Measurements from ENCODE around the gene CAP2. TPM values are rescaled to one million over a fixed set of nuclear protein-coding genes. Genes with fewer than 3 reads are reported as not detected.

Gene CAP2
- total RNA-seq, 1 experiment from 2014 or later = 11.5 TPM

- no peak for DNase-seq
- H4K91ac ChIP-seq (ENCODE audit: insufficient read length, low read depth, low read length) = no peak overlapping the region
- no peaks in the 10 kb centered on the region for H3K27me3 ChIP-seq (ENCODE audit: insufficient read depth, low read length)
- Mint-ChIP-seq H3K36me3 (ENCODE audit: insufficient read depth in 1 of 3, low read depth in 3 of 3) (peaks cover 2 to 8% (median 3%) of the 10 kb centered on the region in 3 experiments; a peak in 3 of 7 replicates), H3K27ac (peak overlapping the region in 1 of 3 experiments; percentile 24; a peak in 3 of 7 replicates), H3K27me3 (ENCODE audit: low read depth) (no peaks in the 10 kb centered on the region), H3K4me3 (no peak overlapping the region), H3K9me3 (no peaks in the 10 kb centered on the region; a peak in 1 of 5 replicates), H3K4me1 (peaks cover 13% of the 10 kb centered on the region in 2 experiments)
- H3K56ac ChIP-seq (ENCODE audit: insufficient read length, low read depth, low read length) = no peak overlapping the region
- no peak overlapping the region for H2AFZ ChIP-seq (ENCODE audit: low read length)
- H3K4me1 ChIP-seq (ENCODE audit: insufficient read depth, low read length) = no peaks in the 10 kb centered on the region; the same call in 1 of the 2 replicates
- no peak overlapping the region for H2AK5ac ChIP-seq (ENCODE audit: insufficient read length, low read length)
- no peak overlapping the region for H3K14ac ChIP-seq (ENCODE audit: insufficient read depth, low read length)
- H2BK5ac ChIP-seq (ENCODE audit: insufficient read length, low read length) = no peak overlapping the region
- no peaks in the 10 kb centered on the region for H3K9me3 ChIP-seq (ENCODE audit: control insufficient read depth, low read depth, low read length)
- H4K5ac ChIP-seq (ENCODE audit: insufficient read length, low read depth, low read length) = no peak overlapping the region
- H3K23me2 ChIP-seq (ENCODE audit: insufficient read length, low read depth, low read length, poor library complexity, severe bottlenecking) = no peaks in the 10 kb centered on the region
- H4K8ac ChIP-seq (replicated peaks; ENCODE audit: insufficient read length, low read depth, low read length) = no peak overlapping the region
- H4K20me1 ChIP-seq (ENCODE audit: control insufficient read depth, insufficient read depth, insufficient read length) = no peaks in the 10 kb centered on the region
- no peak overlapping the region for H3K23ac ChIP-seq (ENCODE audit: insufficient read length, low read depth, low read length)
- TF ChIP-seq CTCF (conservative IDR thresholded peaks at IDR 0.05) = no peak
- no peak overlapping the region for H2BK20ac ChIP-seq (ENCODE audit: low read depth, low read length, poor library complexity, severe bottlenecking)
- H3K27ac ChIP-seq (ENCODE audit: insufficient read length, low read depth, low read length) = no peak overlapping the region
- no peak overlapping the region for H2BK12ac ChIP-seq (ENCODE audit: insufficient read length, low read depth, low read length)
- no CpG with 5 or more reads among the region's 4 CpGs for WGBS (ENCODE audit: extremely low coverage, insufficient read length, low lambda C conversion rate)
- H3K4ac ChIP-seq (ENCODE audit: low read depth, low read length) = no peak overlapping the region
- H3K79me2 ChIP-seq (ENCODE audit: insufficient read depth, low read length) = no peaks in the 10 kb centered on the region
- no peak overlapping the region for H2BK120ac ChIP-seq (ENCODE audit: low read depth, low read length, poor library complexity, severe bottlenecking)
- no peak overlapping the region for H2BK15ac ChIP-seq (ENCODE audit: low read depth, low read length)
- H3K79me1 ChIP-seq (ENCODE audit: insufficient read depth, low read depth, low read length, poor library complexity, severe bottlenecking) = no peaks in the 10 kb centered on the region
- no peak overlapping the region for H3T11ph ChIP-seq (ENCODE audit: low read length)
- no peak overlapping the region for H3K18ac ChIP-seq (ENCODE audit: insufficient read length, low read depth, low read length)
- H3K9ac ChIP-seq (ENCODE audit: extremely low read depth, insufficient read length, low read length) = no peak overlapping the region
- no peak overlapping the region for H3K4me2 ChIP-seq (ENCODE audit: insufficient read depth, insufficient read length, low read length)
Measured at GRCh38 chr6:17486680-17487079, 93.3 kb downstream of the CAP2 start.
